ENCODE measurements around the gene PPFIA2.

Gene PPFIA2

GRCh38 chr12:81208187-81208911, 550.8 kb downstream of the PPFIA2 start:
- DNase-seq (ENCODE audit: low read depth in 2 of 2) = no peak
